22Rv1 (cell line): ENCODE measurements around the gene C3orf52.

ENCODE experiments used
- H3K27ac ChIP-seq: fragments of 450-650 bp; 2 replicates; pipeline ENCODE4 v1.5.1; 2017
- ZFX ChIP-seq: fragments of 450-650 bp; IDR thresholded peaks from 2 replicates; pipeline ENCODE4 v1.6.1; 2017; ENCODE audit warnings: antibody characterized with exemption, borderline replicate concordance
- TF ChIP-seq, protein P1 (sequence below): fragments of 450-650 bp; IDR thresholded peaks from 2 replicates; pipeline ENCODE4 v1.5.1; 2017; ENCODE audit warnings: mild to moderate bottlenecking

C3orf52 gene

GRCh38 chr3:112167758-112168157 lies 81.6 kb downstream of the C3orf52 start:
- TF ChIP-seq, protein P1, sequence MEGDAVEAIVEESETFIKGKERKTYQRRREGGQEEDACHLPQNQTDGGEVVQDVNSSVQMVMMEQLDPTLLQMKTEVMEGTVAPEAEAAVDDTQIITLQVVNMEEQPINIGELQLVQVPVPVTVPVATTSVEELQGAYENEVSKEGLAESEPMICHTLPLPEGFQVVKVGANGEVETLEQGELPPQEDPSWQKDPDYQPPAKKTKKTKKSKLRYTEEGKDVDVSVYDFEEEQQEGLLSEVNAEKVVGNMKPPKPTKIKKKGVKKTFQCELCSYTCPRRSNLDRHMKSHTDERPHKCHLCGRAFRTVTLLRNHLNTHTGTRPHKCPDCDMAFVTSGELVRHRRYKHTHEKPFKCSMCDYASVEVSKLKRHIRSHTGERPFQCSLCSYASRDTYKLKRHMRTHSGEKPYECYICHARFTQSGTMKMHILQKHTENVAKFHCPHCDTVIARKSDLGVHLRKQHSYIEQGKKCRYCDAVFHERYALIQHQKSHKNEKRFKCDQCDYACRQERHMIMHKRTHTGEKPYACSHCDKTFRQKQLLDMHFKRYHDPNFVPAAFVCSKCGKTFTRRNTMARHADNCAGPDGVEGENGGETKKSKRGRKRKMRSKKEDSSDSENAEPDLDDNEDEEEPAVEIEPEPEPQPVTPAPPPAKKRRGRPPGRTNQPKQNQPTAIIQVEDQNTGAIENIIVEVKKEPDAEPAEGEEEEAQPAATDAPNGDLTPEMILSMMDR: no peak
- TF ChIP-seq ZFX: no peak
- no peak overlapping the region for H3K27ac ChIP-seq
